Neural progenitor cell (in vitro differentiated cells): ENCODE measurements around the gene ATP6V0A4.

Experiments
- CTCF ChIP-seq: fragments of 200-600 bp; sonication (generic); IDR thresholded peaks from 2 replicates; pipeline ENCODE4 v1.5.1; 2017; ENCODE audit warnings: antibody characterized with exemption, mild to moderate bottlenecking
- EZH2 ChIP-seq: fragments of 200-600 bp; sonication (generic); IDR thresholded peaks from 2 replicates; pipeline ENCODE4 v1.6.1; 2017; ENCODE audit warnings: antibody characterized with exemption, mild to moderate bottlenecking, moderate library complexity
- EZH2phosphoT487 ChIP-seq: fragments of 200-600 bp; sonication (generic); IDR thresholded peaks from 2 replicates; pipeline ENCODE4 v1.6.1; 2017; ENCODE audit warnings: antibody characterized with exemption

GRCh38 chr7:138822867-138823535, 25.0 kb upstream of the ATP6V0A4 start:
- TF ChIP-seq CTCF (no peak), EZH2phosphoT487 (no peak), EZH2 (no peak)
